ENCODE results near the gene CHD5.

DNA sequence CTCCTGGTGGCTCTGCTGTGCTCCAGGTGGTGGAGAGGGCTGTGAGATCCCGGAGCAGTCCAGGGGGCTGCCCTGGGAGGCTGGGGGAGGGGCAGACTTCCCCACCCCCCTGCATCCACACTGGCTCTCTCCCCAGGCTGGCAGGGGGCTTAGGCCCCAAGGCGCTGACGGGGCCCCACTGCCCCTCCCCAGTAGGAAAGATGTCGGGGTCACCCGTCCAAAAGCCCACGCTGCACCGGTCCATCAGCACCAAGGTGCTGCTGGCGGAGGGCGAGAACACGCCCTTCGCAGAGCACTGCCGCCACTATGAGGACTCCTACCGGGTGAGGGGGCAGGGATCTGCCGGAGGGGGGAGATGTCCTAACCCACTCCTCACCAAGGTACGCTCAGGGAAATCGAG, 31.6 kb upstream of the CHD5 start:
- TF ChIP-seq, protein P1, sequence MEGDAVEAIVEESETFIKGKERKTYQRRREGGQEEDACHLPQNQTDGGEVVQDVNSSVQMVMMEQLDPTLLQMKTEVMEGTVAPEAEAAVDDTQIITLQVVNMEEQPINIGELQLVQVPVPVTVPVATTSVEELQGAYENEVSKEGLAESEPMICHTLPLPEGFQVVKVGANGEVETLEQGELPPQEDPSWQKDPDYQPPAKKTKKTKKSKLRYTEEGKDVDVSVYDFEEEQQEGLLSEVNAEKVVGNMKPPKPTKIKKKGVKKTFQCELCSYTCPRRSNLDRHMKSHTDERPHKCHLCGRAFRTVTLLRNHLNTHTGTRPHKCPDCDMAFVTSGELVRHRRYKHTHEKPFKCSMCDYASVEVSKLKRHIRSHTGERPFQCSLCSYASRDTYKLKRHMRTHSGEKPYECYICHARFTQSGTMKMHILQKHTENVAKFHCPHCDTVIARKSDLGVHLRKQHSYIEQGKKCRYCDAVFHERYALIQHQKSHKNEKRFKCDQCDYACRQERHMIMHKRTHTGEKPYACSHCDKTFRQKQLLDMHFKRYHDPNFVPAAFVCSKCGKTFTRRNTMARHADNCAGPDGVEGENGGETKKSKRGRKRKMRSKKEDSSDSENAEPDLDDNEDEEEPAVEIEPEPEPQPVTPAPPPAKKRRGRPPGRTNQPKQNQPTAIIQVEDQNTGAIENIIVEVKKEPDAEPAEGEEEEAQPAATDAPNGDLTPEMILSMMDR (IDR thresholded peaks at IDR 0.05): no peak
- TF ChIP-seq POLR2A (IDR thresholded peaks at IDR 0.05): no peak
- no peak for TF ChIP-seq EP300 (IDR thresholded peaks at IDR 0.05)

Data from tibial nerve (tissue), 4 donors.